Measurements from ENCODE around the gene MISP.

The MISP gene

GRCh38 chr19:812049-812746 is 61.3 kb downstream of the MISP start:
- no peak for DNase-seq

- no peak for DNase-seq
These were observed 61.9 kb downstream of the MISP start for GRCh38 chr19:812747-813218.

DNA sequence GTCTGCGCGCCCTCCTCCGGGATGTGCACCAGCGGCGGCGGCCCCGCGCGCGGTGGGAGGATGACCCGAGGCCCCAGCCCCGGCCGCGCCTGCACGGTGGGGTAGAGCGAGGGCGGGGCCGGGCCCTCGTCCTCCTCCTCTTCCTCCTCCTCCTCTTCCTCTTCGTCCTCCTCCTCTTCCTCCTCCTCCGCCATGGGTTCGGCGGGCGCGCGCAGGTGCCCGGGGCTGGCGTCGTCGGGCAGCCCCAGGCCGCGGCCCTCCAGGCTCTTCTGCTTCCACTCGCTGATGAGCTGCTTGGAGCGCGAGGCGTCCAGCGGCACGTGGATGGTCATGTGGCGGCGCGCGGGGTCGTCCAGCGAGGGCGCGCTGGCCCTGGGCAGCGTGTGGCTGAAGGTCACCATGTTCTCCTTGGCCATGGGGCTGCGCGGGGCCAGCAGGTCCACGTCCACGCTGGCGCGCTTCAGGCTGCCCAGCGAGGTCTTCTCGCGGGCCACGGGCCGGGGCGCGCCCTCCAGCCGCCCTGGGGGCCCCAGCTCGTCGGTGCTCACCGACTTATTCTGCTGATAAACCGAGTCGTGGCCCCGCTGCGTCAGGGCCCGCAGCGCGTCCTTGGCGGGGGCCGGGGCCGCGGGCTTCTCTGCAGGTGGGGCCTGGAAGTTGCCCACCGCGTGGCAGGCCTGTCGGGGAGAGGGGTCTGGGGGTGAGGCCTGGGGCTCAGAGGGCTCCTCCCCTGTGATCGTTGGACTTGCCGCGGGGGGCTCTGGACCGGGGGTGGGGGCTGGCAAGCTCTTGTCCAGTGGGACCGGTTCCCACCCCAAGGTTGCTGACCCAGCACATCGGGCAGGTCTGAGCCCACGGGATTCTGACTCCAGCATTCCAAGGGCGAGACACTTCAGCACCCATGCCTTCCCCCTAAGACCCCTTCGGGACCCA is 62.6 kb downstream of the MISP start:
- DNase-seq, result no peak

Data from activated CD4-positive, alpha-beta T cell treated with anti-CD3 and anti-CD28 coated beads, Interleukin-2, Interleukin-6, amounts not matched to agents 100 ng/mL and 50 ng/mL, durations not matched to agents 16 hours and 8 hours (primary cell).